Stimulated activated CD4-positive, alpha-beta T cell treated with anti-CD3 and anti-CD28 coated beads, Interleukin-4, amount 100 ng/mL, for 48 hours (primary cell): ENCODE data around the gene NR2F1-AS1.

Source experiments
- DNase-seq, 2 donors: peaks; one replicate each; pipeline ENCODE4 v3.0.0-alpha.2; 2020; ENCODE audit warnings: low read depth in 2 of 2

Gene NR2F1-AS1

GRCh38 chr5:93589152-93589828 lies 8.3 kb upstream of the NR2F1-AS1 start:
- no peak for DNase-seq

GRCh38 chr5:93588352-93589151 lies 7.5 kb upstream of the NR2F1-AS1 start:
- no peak for DNase-seq

GRCh38 chr5:93587597-93588351 lies 6.8 kb upstream of the NR2F1-AS1 start:
- no peak for DNase-seq

GRCh38 chr5:93586736-93587596 lies 5.9 kb upstream of the NR2F1-AS1 start:
- DNase-seq, result no peak

GRCh38 chr5:93585767-93586385 lies 4.9 kb upstream of the NR2F1-AS1 start:
- DNase-seq, result no peak

GRCh38 chr5:93585041-93585766 lies 4.2 kb upstream of the NR2F1-AS1 start:
- DNase-seq, result no peak

- DNase-seq, result no peak
Measured at GRCh38 chr5:93584596-93585040, 3.6 kb upstream of the NR2F1-AS1 start.

GRCh38 chr5:93583768-93584595 lies 3.0 kb upstream of the NR2F1-AS1 start:
- DNase-seq, result no peak

- no peak for DNase-seq
Measured at GRCh38 chr5:93583439-93583767, 2.4 kb upstream of the NR2F1-AS1 start.

- DNase-seq, result no peak
Measured at GRCh38 chr5:93582677-93583438, 1.8 kb upstream of the NR2F1-AS1 start, which contains the start of gene NR2F1. Gene NR2F1, plus strand, starts transcription at chr5:93583222. Its CDS starts 1,802 bp downstream, at chr5:93585024.

GRCh38 chr5:93582167-93582462 lies 1.1 kb upstream of the NR2F1-AS1 start:
- no peak for DNase-seq

GRCh38 chr5:93580063-93580926 lies 724 bp downstream of the NR2F1-AS1 start:
- no peak for DNase-seq

GRCh38 chr5:93579692-93580062 lies 1.3 kb downstream of the NR2F1-AS1 start:
- no peak for DNase-seq

- DNase-seq, result no peak
Measured at GRCh38 chr5:93578813-93579691, 2.0 kb downstream of the NR2F1-AS1 start.

GRCh38 chr5:93577854-93578812 lies 2.9 kb downstream of the NR2F1-AS1 start:
- DNase-seq, result no peak
